Measurements from ENCODE around the gene SSTR5.

- TF ChIP-seq CTCF (IDR thresholded peaks at IDR 0.05) (no peak), ZFX (IDR thresholded peaks at IDR 0.05; ENCODE audit: borderline replicate concordance) (no peak)
Observed at GRCh38 chr16:1045993-1046911, 26.3 kb upstream of the SSTR5 start.

Measured in 22Rv1 (cell line).